Breast epithelium (tissue), 4 donors: ENCODE results near the gene MAB21L4. TPM values are rescaled to one million over a fixed set of nuclear protein-coding genes. Genes with fewer than 3 reads are reported as not detected.

Experiments used
- DNase-seq, 2 donors: peaks; one replicate each; pipeline ENCODE4 v3.0.0-alpha.2; 2019; ENCODE audit warnings: low spot score in 2 of 2
- H3K27ac ChIP-seq, 2 donors: fragments of 200-600 bp; sonication (generic) in 1 of 2; one replicate each; pipeline ENCODE4 v1.5.1; 2016 to 2019; ENCODE audit warnings: mild to moderate bottlenecking in 1 of 2
- H3K27me3 ChIP-seq, 2 donors: fragments of 200-600 bp; sonication (generic) in 1 of 2; one replicate each; pipeline versions ENCODE4 v1.5.1 to v1.6.0; 2017 to 2019; ENCODE audit warnings: control low read depth in 1 of 2, mild to moderate bottlenecking in 1 of 2
- H3K36me3 ChIP-seq: fragments of 200-600 bp; one replicate; pipeline ENCODE4 v1.5.1; 2019
- H3K4me1 ChIP-seq, 2 donors: fragments of 200-600 bp; sonication (generic); one replicate each; pipeline ENCODE4 v1.5.1; 2016 to 2019; ENCODE audit warnings: control low read depth in 1 of 2
- H3K4me3 ChIP-seq, 3 donors: fragments of 200-600 bp; sonication (generic); 1 replicate in 2 of 3; 2 replicates in 1 of 3; pipeline ENCODE4 v1.5.1; 2016 to 2019; ENCODE audit warnings: mild to moderate bottlenecking in 3 of 3, moderate library complexity in 2 of 3
- H3K9me3 ChIP-seq, 2 donors: fragments of 200-600 bp; sonication (generic) in 1 of 2; one replicate each; pipeline ENCODE4 v1.5.1; 2016 to 2019; ENCODE audit warnings: control low read depth in 1 of 2
- CTCF ChIP-seq, 3 donors: fragments of 450-650 bp; IDR thresholded peaks; one replicate each; pipeline ENCODE4 v1.5.1; 2016 to 2017; ENCODE audit warnings: antibody characterized with exemption in 3 of 3, mild to moderate bottlenecking in 3 of 3, moderate library complexity in 3 of 3
- POLR2A ChIP-seq: fragments of 450-650 bp; IDR thresholded peaks from one replicate; pipeline ENCODE4 v1.6.1; 2016; ENCODE audit warnings: antibody characterized with exemption, mild to moderate bottlenecking, moderate library complexity
- POLR2AphosphoS5 ChIP-seq, 3 donors: sonication (generic); formaldehyde crosslinking; IDR thresholded peaks; one replicate each; pipeline ENCODE4 v1.6.1; 2017; ENCODE audit warnings: antibody characterized with exemption in 3 of 3
- intact Hi-C: fragments of 100-400 bp; cut with DNase I; formaldehyde crosslinking; loops from one replicate; pipeline ENCODE4 v1.15.1; 2023; ENCODE audit warnings: low total_unique reads
- total RNA-seq, 3 donors: library from RNA; depleted of rRNA; stranded (reverse); fragments of >200 nt; gene quantifications; one replicate each; pipeline ENCODE4 v1.1.0, GENCODE V29; 2016

MAB21L4 gene
- total RNA-seq, 3 donors from 2014 or later = 0.15 to 2.3 TPM; not detected in 1

- no peaks in the 10 kb centered on the region for H3K27me3 ChIP-seq
- TF ChIP-seq POLR2AphosphoS5 (IDR thresholded peaks at IDR 0.05) (no peak), CTCF (IDR thresholded peaks at IDR 0.05) (no peak), POLR2A (no peak)
- no peak overlapping the region for H3K27ac ChIP-seq
- no peak for DNase-seq
- H3K4me3 ChIP-seq = no peak overlapping the region
- H3K4me1 ChIP-seq = no peaks in the 10 kb centered on the region
- H3K9me3 ChIP-seq = no peaks in the 10 kb centered on the region
- H3K36me3 ChIP-seq = no peaks in the 10 kb centered on the region
- intact Hi-C loops = no loop called here
These were observed 17.5 kb downstream of the MAB21L4 start for GRCh38 chr2:240878341-240878936.

- intact Hi-C loops = no loop called here
- Histone ChIP-seq H3K4me1 (no peaks in the 10 kb centered on the region), H3K4me3 (no peak overlapping the region), H3K36me3 (no peaks in the 10 kb centered on the region), H3K27me3 (no peaks in the 10 kb centered on the region), H3K27ac (no peak overlapping the region), H3K9me3 (no peaks in the 10 kb centered on the region)
- TF ChIP-seq CTCF (IDR thresholded peaks at IDR 0.05) (no peak), POLR2AphosphoS5 (IDR thresholded peaks at IDR 0.05) (no peak), POLR2A (no peak)
- DNase-seq = no peak
These were observed 18.3 kb downstream of the MAB21L4 start for GRCh38 chr2:240877460-240878340.

GRCh38 chr2:240876475-240877251, 19.3 kb downstream of the MAB21L4 start:
- TF ChIP-seq CTCF (IDR thresholded peaks at IDR 0.05) = no peak
- no peak for TF ChIP-seq POLR2A
- TF ChIP-seq POLR2AphosphoS5 (IDR thresholded peaks at IDR 0.05) = no peak
- Histone ChIP-seq H3K4me3 (no peak overlapping the region), H3K4me1 (no peaks in the 10 kb centered on the region), H3K9me3 (no peaks in the 10 kb centered on the region), H3K36me3 (no peaks in the 10 kb centered on the region), H3K27me3 (no peaks in the 10 kb centered on the region), H3K27ac (no peak overlapping the region)
- intact Hi-C loops = no loop called here
- DNase-seq = no peak

GRCh38 chr2:240876035-240876474, 19.9 kb downstream of the MAB21L4 start:
- no peak overlapping the region for H3K27ac ChIP-seq
- no peaks in the 10 kb centered on the region for H3K27me3 ChIP-seq
- no peak for TF ChIP-seq POLR2AphosphoS5 (IDR thresholded peaks at IDR 0.05)
- TF ChIP-seq CTCF (IDR thresholded peaks at IDR 0.05) = no peak
- TF ChIP-seq POLR2A = no peak
- intact Hi-C loops = no loop called here
- no peaks in the 10 kb centered on the region for H3K36me3 ChIP-seq
- H3K4me1 ChIP-seq = no peaks in the 10 kb centered on the region
- H3K9me3 ChIP-seq = no peaks in the 10 kb centered on the region
- no peak for DNase-seq
- no peak overlapping the region for H3K4me3 ChIP-seq
